GM21390 (cell line): Measurements from ENCODE around the gene STOM.
"Not testable (repeated sequence)": the region's sequence is repeated elsewhere in the genome, so short reads cannot be mapped to it uniquely, and the experiment has no call there.

Experiments
- ATAC-seq: cut with Tn5 transposase; IDR thresholded peaks from one replicate; pipeline ENCODE4 v1.9.1; 2021; ENCODE audit not compliant: unreplicated experiment

STOM gene

GRCh38 chr9:121301881-121302286 lies 68.2 kb downstream of the STOM start:
- ATAC-seq, result no peak

- ATAC-seq, result no peak
Measured at GRCh38 chr9:121300283-121301119, 69.5 kb downstream of the STOM start.

- ATAC-seq, result no peak
Measured at GRCh38 chr9:121299467-121300282, 70.4 kb downstream of the STOM start.

- ATAC-seq, result no peak
Measured at GRCh38 chr9:121298689-121299466, 71.2 kb downstream of the STOM start.

DNA sequence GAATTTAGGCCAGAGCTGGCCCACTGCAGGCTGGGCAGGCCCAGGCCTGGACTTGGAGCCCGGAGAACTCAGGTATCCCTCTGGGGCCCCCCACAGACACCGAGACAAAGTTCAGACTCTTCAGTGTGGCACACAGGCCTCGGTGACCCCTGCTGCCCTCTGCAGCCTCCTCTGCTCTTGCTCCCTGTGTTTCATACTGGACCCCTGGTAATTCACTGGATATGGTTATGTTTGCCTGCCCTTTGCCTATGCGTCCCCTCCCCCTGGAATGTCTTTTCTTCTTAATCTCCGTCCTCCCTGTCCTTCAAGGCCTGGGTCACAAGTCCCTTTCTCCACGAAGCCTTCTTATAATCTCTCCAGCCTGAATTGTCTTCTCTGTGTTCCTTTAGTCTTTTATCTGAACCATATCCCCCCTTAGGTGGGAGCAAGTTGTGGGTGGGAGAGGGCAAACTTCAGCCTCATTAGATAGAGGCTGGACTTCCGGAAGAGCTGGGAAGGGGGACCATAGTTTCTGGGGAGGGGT lies 72.0 kb downstream of the STOM start:
- ATAC-seq, result no peak

- no peak for ATAC-seq
Measured at GRCh38 chr9:121297389-121297788, 72.7 kb downstream of the STOM start.

DNA sequence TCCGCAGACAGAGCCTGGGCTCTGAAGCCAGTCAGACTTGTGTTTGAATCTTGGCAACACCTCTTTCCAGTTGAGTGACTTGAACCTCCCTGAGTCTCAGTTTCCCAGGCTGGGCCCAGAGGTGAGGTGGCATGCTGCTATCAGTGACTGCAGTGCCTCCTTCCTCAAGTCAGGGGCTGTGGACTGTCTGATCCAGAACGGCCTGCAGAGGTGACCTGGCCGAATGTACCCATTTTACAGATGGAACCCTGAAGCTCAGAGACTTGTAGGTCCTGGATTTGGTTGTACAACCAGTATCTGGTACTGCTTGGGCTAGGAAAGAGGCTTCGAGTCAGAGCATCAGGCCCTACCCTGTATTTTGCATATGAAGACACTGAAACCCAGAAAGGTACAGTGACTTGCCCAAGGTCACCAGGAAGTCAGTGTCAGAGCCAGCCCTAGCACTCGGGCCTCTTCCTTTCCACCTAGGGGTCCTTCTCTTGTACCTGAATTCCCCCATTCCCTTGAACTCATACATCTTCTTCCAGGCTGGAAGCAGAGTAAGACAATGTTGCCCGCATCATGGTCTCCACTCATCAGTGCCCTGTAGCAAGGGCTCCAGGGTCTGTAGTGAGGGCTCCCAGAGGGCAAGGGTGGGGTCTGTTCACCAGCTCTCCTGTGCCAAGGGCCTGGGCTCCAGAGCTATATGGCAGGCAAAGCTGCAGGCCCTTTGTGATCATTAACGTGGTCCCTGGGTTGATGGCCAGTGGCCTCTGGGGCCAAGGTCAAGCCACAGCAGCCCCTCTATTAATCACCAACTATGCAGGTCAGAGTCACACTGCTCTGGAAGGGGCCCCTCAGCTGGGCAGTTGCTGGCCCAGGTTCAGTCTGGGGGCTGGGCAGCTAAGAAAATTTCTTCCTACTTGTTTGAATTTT lies 73.6 kb downstream of the STOM start:
- ATAC-seq, result no peak

DNA sequence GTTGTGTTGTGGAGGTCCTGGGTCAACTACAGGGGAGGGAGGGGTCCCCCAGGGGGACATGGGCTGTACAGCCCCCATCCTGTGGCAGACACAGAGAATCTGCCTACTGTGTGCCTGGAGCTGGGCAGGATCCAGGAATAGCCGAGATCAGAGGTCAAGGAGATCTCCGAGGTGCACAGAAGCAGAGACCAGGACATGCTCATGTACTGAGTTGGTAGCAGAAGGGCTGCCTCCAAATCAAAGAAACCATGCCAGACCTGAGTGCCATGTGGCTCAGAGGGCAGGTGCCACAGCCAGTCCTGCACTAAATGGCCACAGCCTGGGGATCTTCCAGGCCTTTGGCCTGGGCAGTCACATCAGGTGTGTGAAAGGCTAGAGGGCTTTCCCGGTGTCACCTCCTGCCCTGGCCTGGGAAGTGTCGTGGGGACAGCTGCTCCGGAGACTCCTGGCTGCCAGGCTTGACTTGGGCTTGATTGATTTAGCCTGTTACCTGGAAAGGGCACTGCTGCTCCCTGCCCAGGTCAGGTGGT lies 74.3 kb downstream of the STOM start:
- no peak for ATAC-seq

DNA sequence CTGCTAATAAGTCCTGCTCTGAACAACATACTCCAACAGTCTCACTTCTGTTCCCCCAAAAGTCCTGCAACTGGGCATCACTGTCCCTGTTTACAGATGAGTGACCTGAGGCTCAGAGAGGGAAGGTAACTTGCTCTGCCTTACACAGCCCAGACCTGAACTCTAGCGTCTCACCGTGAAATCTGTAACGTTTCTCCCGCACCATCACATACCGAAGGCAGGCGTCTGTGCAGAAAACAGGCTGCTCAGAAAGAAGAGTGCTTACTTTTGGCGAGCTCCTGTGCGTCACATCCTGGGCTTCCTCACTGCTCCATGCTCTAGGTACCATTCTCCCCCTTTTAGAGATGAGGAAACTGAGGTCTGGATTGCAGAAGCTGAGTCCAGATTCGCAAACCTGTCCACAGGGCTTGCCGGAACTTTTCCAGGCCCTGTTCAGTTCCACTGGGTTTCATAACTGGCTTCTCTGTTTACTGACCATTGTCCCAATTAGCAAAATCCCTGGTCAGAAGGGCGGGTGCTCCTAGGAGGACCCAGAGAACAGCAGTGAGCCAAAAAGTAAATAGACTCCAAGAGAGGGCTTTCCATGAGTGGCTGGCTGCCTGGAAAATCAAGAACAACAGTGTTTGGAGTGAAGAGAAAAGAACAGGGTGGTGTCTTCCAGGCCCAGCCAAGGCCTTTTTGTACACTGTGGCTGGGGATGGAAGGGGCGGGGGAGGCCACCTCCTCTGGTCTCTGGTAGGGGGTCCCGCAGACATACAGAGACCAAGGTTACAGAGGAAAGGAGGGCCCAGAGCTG lies 75.0 kb downstream of the STOM start:
- no peak for ATAC-seq

GRCh38 chr9:121294151-121294743 lies 75.8 kb downstream of the STOM start:
- ATAC-seq, result no peak

GRCh38 chr9:121292801-121293241 lies 77.2 kb downstream of the STOM start:
- no peak for ATAC-seq

GRCh38 chr9:121292051-121292450 lies 78.0 kb downstream of the STOM start:
- no peak for ATAC-seq

- not testable (repeated sequence) for ATAC-seq
Measured at GRCh38 chr9:121291536-121291935, 78.5 kb downstream of the STOM start.

- ATAC-seq, result no peak
Measured at GRCh38 chr9:121289772-121290370, 80.2 kb downstream of the STOM start.

DNA sequence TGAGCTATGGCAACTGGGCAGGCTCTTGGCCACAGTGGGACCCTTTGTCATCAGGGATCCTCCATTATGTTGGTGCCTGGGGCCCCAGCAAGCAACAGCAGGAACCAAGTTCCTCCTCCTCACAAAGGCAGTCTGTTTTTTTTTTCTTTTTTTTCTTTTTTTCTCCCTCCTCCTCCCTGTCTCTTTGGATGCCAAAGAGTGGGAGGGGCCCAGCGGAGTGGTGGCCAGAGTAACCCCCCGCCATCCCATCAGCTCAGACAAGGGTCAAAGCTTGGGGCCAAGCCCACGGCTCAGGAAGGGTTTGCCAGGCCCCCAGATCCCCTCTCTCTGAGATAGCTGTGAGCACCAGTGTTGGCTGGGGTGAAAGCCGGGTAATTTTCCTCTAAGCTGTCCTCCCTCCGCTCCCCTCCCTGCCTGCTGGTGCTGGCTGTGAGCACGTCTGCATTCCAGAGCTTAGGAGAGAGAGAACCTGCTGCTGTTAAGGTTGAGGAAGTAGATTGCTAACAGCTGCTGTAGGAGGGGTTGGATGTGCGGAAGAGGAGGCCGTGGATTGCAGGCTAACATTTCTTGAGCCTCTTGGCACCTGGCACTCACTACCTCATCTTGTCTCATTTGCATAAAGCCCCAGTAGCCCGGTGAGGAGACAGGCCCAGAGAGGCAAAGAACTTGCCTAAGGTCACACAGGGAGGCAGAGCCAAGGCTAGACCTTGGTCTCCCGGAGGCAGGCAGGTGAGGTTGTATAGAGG lies 80.9 kb downstream of the STOM start:
- ATAC-seq, result no peak
